A549 (cell line): ENCODE results near the gene ANKHD1. TPM values are rescaled to one million over a fixed set of nuclear protein-coding genes. Genes with fewer than 3 reads are reported as not detected.

Source experiments
- ATAC-seq, 2 experiments: fragments of 200-7000 bp in 1 of 2; fragments of >200 bp in 1 of 2; cut with Nextera tagmentation in 1 of 2; cut with Tn5 transposase in 1 of 2; 3 replicates each; pipeline versions ENCODE4 v1.8.0 to v1.9.1; 2018 to 2020; ENCODE audit warnings: mild to moderate bottlenecking in 1 of 2, moderate library complexity in 1 of 2
- CTCF ChIA-PET: fragments of 300-600 bp; sonication (Branson Sonifier 250); formaldehyde crosslinking; extraction: SDS; loops from one replicate; lab custom pipeline; 2021; ENCODE audit warnings: antibody characterized with exemption, inconsistent platforms; lab: Yijun Ruan, JAX
- POLR2A ChIA-PET: fragments of 350-600 bp; formaldehyde crosslinking; extraction: SDS; loops from one replicate; lab custom pipeline; 2021; ENCODE audit warnings: antibody characterized with exemption, inconsistent platforms; lab: Yijun Ruan, JAX
- DNase-seq, 2 experiments: peaks; one replicate each; pipeline versions ENCODE4 v3.0.0 to v3.0.0-alpha.2; 2011 to 2016; ENCODE audit warnings: low read depth in 1 of 2, low spot score in 1 of 2
- FAIRE-seq: peaks from 2 replicates; lab custom pipeline; 2011; peaks lifted over from hg19 to GRCh38; lab: Jason Lieb, UNC
- H3K27ac ChIP-seq, 2 experiments: fragments of >200 bp; sonication (Bioruptor Twin); formaldehyde crosslinking; 3 replicates each; pipeline ENCODE4 v1.5.1; 2016 to 2017
- H3K4me1 ChIP-seq: fragments of >200 bp; sonication (Bioruptor Twin); formaldehyde crosslinking; 3 replicates; pipeline ENCODE4 v1.6.1; 2016
- H3K4me2 ChIP-seq: fragments of >200 bp; sonication (Bioruptor Twin); formaldehyde crosslinking; 3 replicates; pipeline ENCODE4 v1.6.1; 2016
- H3K4me3 ChIP-seq: fragments of >200 bp; sonication (Bioruptor Twin); formaldehyde crosslinking; 3 replicates; pipeline ENCODE4 v1.5.1; 2016
- H3K9me3 ChIP-seq: fragments of >200 bp; sonication (Bioruptor Twin); formaldehyde crosslinking; 3 replicates; pipeline ENCODE4 v1.6.1; 2016
- CEBPB ChIP-seq, 2 experiments: fragments of >200 bp in 1 of 2; sonication (Bioruptor Twin) in 1 of 2; formaldehyde crosslinking in 1 of 2; IDR thresholded peaks; 2 replicates each; pipeline ENCODE4 v1.6.1; 2012 to 2016
- ESRRA ChIP-seq: fragments of 150-350 bp; IDR thresholded peaks from 2 replicates; pipeline ENCODE4 v1.6.1; 2014; ENCODE audit warnings: mild to moderate bottlenecking, low read length, borderline replicate concordance
- FOXS1 ChIP-seq: fragments of 250-450 bp; sonication (Bioruptor Pico); IDR thresholded peaks from 2 replicates; pipeline ENCODE4 v1.5.0; 2020; ENCODE audit warnings: mild to moderate bottlenecking, moderate library complexity
- GATA3 ChIP-seq: IDR thresholded peaks from 2 replicates; pipeline ENCODE4 v1.6.1; 2012; ENCODE audit warnings: borderline replicate concordance
- HDAC2 ChIP-seq: fragments of 200-600 bp; sonication (generic); IDR thresholded peaks from 2 replicates; pipeline ENCODE4 v1.6.1; 2016
- HMGXB4 ChIP-seq: fragments of 250-450 bp; sonication (Bioruptor Pico); IDR thresholded peaks from 2 replicates; pipeline ENCODE4 v1.5.0; 2021; ENCODE audit warnings: mild to moderate bottlenecking, moderate library complexity, borderline replicate concordance
- KDM1A ChIP-seq: fragments of 200-600 bp; sonication (generic); IDR thresholded peaks from 2 replicates; pipeline ENCODE4 v1.6.1; 2016; ENCODE audit warnings: low read depth, mild to moderate bottlenecking
- MAX ChIP-seq: IDR thresholded peaks from 2 replicates; pipeline ENCODE4 v1.6.1; 2012
- NFE2L2 ChIP-seq: fragments of 150-350 bp; conservative IDR thresholded peaks from 2 replicates; pipeline ENCODE4 v1.6.1; 2014; ENCODE audit warnings: low read length
- NPAS2 ChIP-seq: fragments of 250-450 bp; sonication (Bioruptor Pico); IDR thresholded peaks from 2 replicates; pipeline ENCODE4 v1.8.0; 2022; ENCODE audit warnings: mild to moderate bottlenecking, moderate library complexity, borderline replicate concordance
- POLR2AphosphoS2 ChIP-seq: conservative IDR thresholded peaks from 2 replicates; pipeline ENCODE4 v1.6.1; 2012; ENCODE audit warnings: low read length, improper control_type of control experiment, inconsistent platforms
- RCOR1 ChIP-seq: fragments of 150-350 bp; IDR thresholded peaks from 2 replicates; pipeline ENCODE4 v1.6.1; 2014; ENCODE audit warnings: antibody characterized with exemption, low read length, low read depth
- RFX5 ChIP-seq: fragments of 450-650 bp; IDR thresholded peaks from 2 replicates; pipeline ENCODE4 v1.7.1; 2014; ENCODE audit warnings: antibody characterized with exemption, mild to moderate bottlenecking, moderate library complexity
- SREBF2 ChIP-seq: fragments of 450-650 bp; IDR thresholded peaks from 2 replicates; pipeline ENCODE4 v1.6.1; 2014; ENCODE audit warnings: mild to moderate bottlenecking, moderate library complexity
- USF2 ChIP-seq: fragments of 450-650 bp; IDR thresholded peaks from 2 replicates; pipeline ENCODE4 v1.6.1; 2014; ENCODE audit warnings: antibody characterized with exemption
- ZC3H11A ChIP-seq: fragments of 450-650 bp; IDR thresholded peaks from 2 replicates; pipeline ENCODE4 v1.6.1; 2014; ENCODE audit warnings: antibody characterized with exemption, mild to moderate bottlenecking
- ZNF302 ChIP-seq: fragments of 250-450 bp; sonication (Bioruptor Pico); IDR thresholded peaks from 2 replicates; pipeline ENCODE4 v1.9.0; 2021; ENCODE audit warnings: inconsistent platforms, mild to moderate bottlenecking, moderate library complexity
- ZSCAN20 ChIP-seq: fragments of 250-450 bp; sonication (Bioruptor Pico); IDR thresholded peaks from 2 replicates; pipeline ENCODE4 v1.8.0; 2022; ENCODE audit warnings: mild to moderate bottlenecking, moderate library complexity
- WGBS: methylation state at CpG from one replicate; pipeline ENCODE4 v1.1.6; 2017; ENCODE audit errors: missing lambda C conversion rate; 5-methylcytosine and 5-hydroxymethylcytosine counted together
- polyA plus RNA-seq, 4 experiments: library from polyadenylated mRNA; depleted of rRNA in 3 of 4; stranded (reverse); fragments of >200 nt; fragmentation: RNase III in 1 of 4; extraction: RNeasy Plus Mini Kit Qiagen cat#74134 plus additional on column Dnase treatment in 1 of 4; gene quantifications; 2 replicates in 3 of 4; 3 replicates in 1 of 4; pipeline ENCODE4 v1.2.3, GENCODE V29; 2011 to 2017

The ANKHD1 gene
- polyA plus RNA-seq, 2 of the 4 experiments (the other 2 are of a cell fraction), result 46.9 to 94.1 TPM

- CTCF ChIA-PET, result interaction anchor here (0.7 to 3.0 kb wide), 8 partner anchors 9 to 205 kb away, joined by 3 to 11 read pairs (median 3); partner anchors contain the start of genes SRA1 and TMCO6
- WGBS, result 95% methylated on average over 5 of the region's 5 CpGs
- no peak overlapping the region for H3K27ac ChIP-seq
- POLR2A ChIA-PET, result interaction anchor here (1.0 kb wide), 1 partner anchor 9 kb away, joined by 3 read pairs; the partner anchor contains the start of gene SRA1
- TF ChIP-seq ZNF302 (CRISPR knock-in tag) (no peak), RFX5 (no peak), ZC3H11A (no peak), NPAS2 (CRISPR knock-in tag) (no peak), USF2 (no peak), HMGXB4 (CRISPR knock-in tag) (no peak), NFE2L2 (no peak), KDM1A (no peak), FOXS1 (CRISPR knock-in tag) (no peak)
- no peak for ATAC-seq
- no peaks in the 10 kb centered on the region for H3K9me3 ChIP-seq
- no peak for DNase-seq
- no peak overlapping the region; the same call in 2 of the 3 replicates for H3K4me2 ChIP-seq
- no peak for FAIRE-seq
- peaks cover 18% of the 10 kb centered on the region for H3K4me1 ChIP-seq
- no peak overlapping the region for H3K4me3 ChIP-seq
Measured at GRCh38 chr5:140566665-140567064, 165.0 kb downstream of the ANKHD1 start.

- ATAC-seq, result no peak
- TF ChIP-seq RFX5 (no peak), NFE2L2 (no peak), HDAC2 (no peak), MAX (no peak), ESRRA (no peak), GATA3 (no peak), SREBF2 (no peak), CEBPB (IDR thresholded peaks at IDR 0.05) (no peak)
- TF ChIP-seq, all 56 proteins: peak for 0
- no peak overlapping the region for H3K27ac ChIP-seq
- peaks cover 18% of the 10 kb centered on the region for H3K4me1 ChIP-seq
- no peaks in the 10 kb centered on the region for H3K9me3 ChIP-seq
- no peak overlapping the region for H3K4me2 ChIP-seq
- no peak overlapping the region for H3K4me3 ChIP-seq
- ChIA-PET CTCF (interaction anchor here (0.7 to 3.0 kb wide), 8 partner anchors 10 to 206 kb away, joined by 3 to 11 read pairs (median 3); partner anchors contain the start of genes SRA1 and TMCO6), POLR2A (interaction anchor here (1.0 kb wide), 1 partner anchor 10 kb away, joined by 3 read pairs; the partner anchor contains the start of gene SRA1)
- FAIRE-seq, result no peak
- WGBS, result 87% methylated on average over 20 of the region's 22 CpGs
- DNase-seq, result no peak
Measured at GRCh38 chr5:140567136-140567818, 165.6 kb downstream of the ANKHD1 start.

GRCh38 chr5:140567871-140568270 is 166.2 kb downstream of the ANKHD1 start:
- Histone ChIP-seq H3K4me2 (no peak overlapping the region), H3K4me1 (peaks cover 18% of the 10 kb centered on the region), H3K4me3 (no peak overlapping the region), H3K27ac (no peak overlapping the region), H3K9me3 (no peaks in the 10 kb centered on the region)
- TF ChIP-seq RCOR1 (no peak), ZSCAN20 (CRISPR knock-in tag) (no peak), ZNF302 (CRISPR knock-in tag) (no peak), CEBPB (IDR thresholded peaks at IDR 0.05) (no peak), POLR2AphosphoS2 (no peak)
- no peak for DNase-seq
- no peak for FAIRE-seq
- 96% methylated on average over 13 of the region's 13 CpGs for WGBS
- ChIA-PET CTCF (interaction anchor here (0.9 to 1.5 kb wide), 5 partner anchors 19 to 150 kb away, joined by 3 read pairs; no protein-coding TSS in a partner anchor), POLR2A (interaction anchor here (1.0 kb wide), 1 partner anchor 11 kb away, joined by 3 read pairs; the partner anchor contains the start of gene SRA1)
- ATAC-seq, result no peak
